Measurements from ENCODE around the gene RBM22. TPM values are rescaled to one million over a fixed set of nuclear protein-coding genes. Genes with fewer than 3 reads are reported as not detected.

The RBM22 gene
- total RNA-seq, 2 experiments from 2014 or later = 98.2 to 101 TPM

GRCh38 chr5:150648294-150649107 lies 52.4 kb downstream of the RBM22 start:
- Mint-ChIP-seq H3K4me1 (ENCODE audit: low read depth) (no peaks in the 10 kb centered on the region), H3K4me3 (no peak overlapping the region), H3K36me3 (ENCODE audit: low read depth) (no peaks in the 10 kb centered on the region), H3K9me3 (no peaks in the 10 kb centered on the region), H3K27ac (no peak overlapping the region), H3K27me3 (no peaks in the 10 kb centered on the region)
- no peaks in the 10 kb centered on the region for H3K4me1 ChIP-seq (ENCODE audit: insufficient read depth, low read length)
- no peak overlapping the region for H3K27ac ChIP-seq (ENCODE audit: low read depth in 1 of 2, low read length in 2 of 2)
- intact Hi-C loops (cut with DNase I, micrococcal nuclease) = no loop called here
- POLR2A ChIA-PET = no interaction called here
- no peaks in the 10 kb centered on the region for H3K27me3 ChIP-seq (ENCODE audit: control insufficient read depth in 1 of 2, insufficient read depth in 2 of 2, low read length in 2 of 2)
- H3K9me3 ChIP-seq (ENCODE audit: control insufficient read depth in 1 of 2, insufficient read depth in 1 of 2, low read length in 2 of 2) = no peaks in the 10 kb centered on the region
- ATAC-seq (ENCODE audit: poor library complexity) = no peak
- no peak for TF ChIP-seq CTCF (IDR thresholded peaks at IDR 0.05)
- CTCF ChIA-PET = no interaction called here
- H3K4me3 ChIP-seq (ENCODE audit: low read length) = no peak overlapping the region
- DNase-seq = no peak
- H3K36me3 ChIP-seq (ENCODE audit: insufficient read depth, low read length) = no peaks in the 10 kb centered on the region

- ChIA-PET CTCF (no interaction called here), POLR2A (no interaction called here)
- no peak for TF ChIP-seq CTCF (IDR thresholded peaks at IDR 0.05)
- Mint-ChIP-seq H3K27me3 (no peaks in the 10 kb centered on the region), H3K4me1 (ENCODE audit: low read depth) (no peaks in the 10 kb centered on the region), H3K36me3 (ENCODE audit: low read depth) (no peaks in the 10 kb centered on the region), H3K9me3 (no peaks in the 10 kb centered on the region), H3K27ac (no peak overlapping the region), H3K4me3 (no peak overlapping the region)
- H3K27me3 ChIP-seq (ENCODE audit: control insufficient read depth in 1 of 2, insufficient read depth in 2 of 2, low read length in 2 of 2) = no peaks in the 10 kb centered on the region
- intact Hi-C loops (cut with DNase I, micrococcal nuclease) = no loop called here
- no peak overlapping the region for H3K4me3 ChIP-seq (ENCODE audit: low read length)
- no peaks in the 10 kb centered on the region for H3K4me1 ChIP-seq (ENCODE audit: insufficient read depth, low read length)
- H3K36me3 ChIP-seq (ENCODE audit: insufficient read depth, low read length) = no peaks in the 10 kb centered on the region
- H3K9me3 ChIP-seq (ENCODE audit: control insufficient read depth in 1 of 2, insufficient read depth in 1 of 2, low read length in 2 of 2) = no peaks in the 10 kb centered on the region
- no peak overlapping the region for H3K27ac ChIP-seq (ENCODE audit: low read depth in 1 of 2, low read length in 2 of 2)
- no peak for DNase-seq
- no peak for ATAC-seq (ENCODE audit: poor library complexity)
Observed at GRCh38 chr5:150647275-150648251, 53.3 kb downstream of the RBM22 start.

- ChIA-PET POLR2A (no interaction called here), CTCF (interaction anchor here (1.0 kb wide), 1 partner anchor 116 kb away, joined by 3 read pairs; no protein-coding TSS in a partner anchor)
- no peak overlapping the region for H3K27ac Mint-ChIP-seq
- DNase-seq (no peak), ATAC-seq (ENCODE audit: poor library complexity) (no peak)
- H3K36me3 Mint-ChIP-seq (ENCODE audit: low read depth) = no peaks in the 10 kb centered on the region
- no peak overlapping the region for H3K4me3 Mint-ChIP-seq
- no peaks in the 10 kb centered on the region for H3K9me3 Mint-ChIP-seq
- H3K27me3 Mint-ChIP-seq = no peaks in the 10 kb centered on the region
- Histone ChIP-seq H3K4me3 (ENCODE audit: low read length) (no peak overlapping the region), H3K9me3 (ENCODE audit: control insufficient read depth in 1 of 2, insufficient read depth in 1 of 2, low read length in 2 of 2) (no peaks in the 10 kb centered on the region), H3K27me3 (ENCODE audit: control insufficient read depth in 1 of 2, insufficient read depth in 2 of 2, low read length in 2 of 2) (no peaks in the 10 kb centered on the region), H3K4me1 (ENCODE audit: insufficient read depth, low read length) (no peaks in the 10 kb centered on the region), H3K27ac (ENCODE audit: low read depth in 1 of 2, low read length in 2 of 2) (no peak overlapping the region), H3K36me3 (ENCODE audit: insufficient read depth, low read length) (no peaks in the 10 kb centered on the region)
- H3K4me1 Mint-ChIP-seq (ENCODE audit: low read depth) = no peaks in the 10 kb centered on the region
- intact Hi-C loops (cut with DNase I, micrococcal nuclease) = no loop called here
- no peak for TF ChIP-seq CTCF (IDR thresholded peaks at IDR 0.05)
Observed at GRCh38 chr5:150645070-150645700, 55.7 kb downstream of the RBM22 start.

Data from CD4-positive, alpha-beta T cell (primary cell).